DMS153 (cell line): ENCODE results near the gene FYB2.

Experiments used
- DNase-seq: peaks from one replicate; lab custom pipeline; 2025; lab: John Stamatoyannopoulos, UW

FYB2 gene

GRCh38 chr1:56712150-56712549, 107.1 kb downstream of the FYB2 start:
- no peak for DNase-seq

GRCh38 chr1:56710646-56711045, 108.6 kb downstream of the FYB2 start:
- DNase-seq: no peak

GRCh38 chr1:56709995-56710394, 109.2 kb downstream of the FYB2 start:
- DNase-seq: no peak

GRCh38 chr1:56709269-56709880, 109.8 kb downstream of the FYB2 start:
- peak; percentile 41 for DNase-seq

- DNase-seq: no peak
These were observed 111.8 kb downstream of the FYB2 start for GRCh38 chr1:56707379-56707778.

GRCh38 chr1:56703747-56704146, 115.5 kb downstream of the FYB2 start:
- DNase-seq: no peak

- DNase-seq: no peak
These were observed 122.5 kb downstream of the FYB2 start for GRCh38 chr1:56696663-56697062.

- peak; percentile 6 for DNase-seq
These were observed 130.6 kb downstream of the FYB2 start for GRCh38 chr1:56688522-56689026.

- DNase-seq: no peak
These were observed 133.0 kb downstream of the FYB2 start for GRCh38 chr1:56686169-56686568.

- DNase-seq: no peak
These were observed 135.6 kb downstream of the FYB2 start for GRCh38 chr1:56683569-56683968.

GRCh38 chr1:56676571-56677035, 142.6 kb downstream of the FYB2 start:
- DNase-seq: no peak

GRCh38 chr1:56675763-56676162, 143.4 kb downstream of the FYB2 start:
- no peak for DNase-seq

GRCh38 chr1:56672579-56672978, 146.6 kb downstream of the FYB2 start:
- no peak for DNase-seq

- no peak for DNase-seq
These were observed 147.7 kb downstream of the FYB2 start for GRCh38 chr1:56671542-56671941.

- no peak for DNase-seq
These were observed 148.1 kb downstream of the FYB2 start for GRCh38 chr1:56671085-56671484.

GRCh38 chr1:56670350-56670749, 148.9 kb downstream of the FYB2 start:
- no peak for DNase-seq
